Trophoblast cell (in vitro differentiated cells and primary cell): ENCODE results near the gene TRPC4.

Experiments used
- DNase-seq, 2 donors: peaks; one replicate each; pipeline ENCODE4 v3.0.0-alpha.2; 2016
- H2AFZ ChIP-seq: 2 replicates; pipeline ENCODE4 v1.6.1; 2013; ENCODE audit warnings: low read length, moderate library complexity, mild to moderate bottlenecking; ENCODE audit not compliant: insufficient read depth, poor library complexity
- H2AK5ac ChIP-seq: 2 replicates; pipeline ENCODE4 v1.6.1; 2013; ENCODE audit warnings: mild to moderate bottlenecking, low read length
- H2BK120ac ChIP-seq: 2 replicates; pipeline ENCODE4 v1.6.1; 2013; ENCODE audit warnings: low read length, mild to moderate bottlenecking, moderate library complexity; ENCODE audit not compliant: insufficient read depth, poor library complexity
- H2BK12ac ChIP-seq: 2 replicates; pipeline ENCODE4 v1.6.1; 2013; ENCODE audit warnings: mild to moderate bottlenecking, low read length, moderate library complexity
- H2BK5ac ChIP-seq: 2 replicates; pipeline ENCODE4 v1.6.1; 2013; ENCODE audit warnings: low read length, low read depth, moderate library complexity, mild to moderate bottlenecking; ENCODE audit not compliant: poor library complexity
- H3K14ac ChIP-seq: 2 replicates; pipeline ENCODE4 v1.6.1; 2013; ENCODE audit warnings: mild to moderate bottlenecking, low read length
- H3K18ac ChIP-seq: 2 replicates; pipeline ENCODE4 v1.6.1; 2013; ENCODE audit warnings: mild to moderate bottlenecking, low read length
- H3K23ac ChIP-seq: 2 replicates; pipeline ENCODE4 v1.6.1; 2013; ENCODE audit warnings: low read length
- H3K27ac ChIP-seq: 2 replicates; pipeline ENCODE4 v1.5.1; 2013; ENCODE audit warnings: low read depth, mild to moderate bottlenecking, inconsistent platforms, low read length, moderate library complexity
- H3K27me3 ChIP-seq: 2 replicates; pipeline ENCODE4 v1.6.1; 2013; ENCODE audit warnings: inconsistent platforms, mild to moderate bottlenecking, low read length, moderate library complexity; ENCODE audit not compliant: insufficient read depth
- H3K36me3 ChIP-seq, 2 experiments: 1 replicate in 1 of 2; 2 replicates in 1 of 2; pipeline ENCODE4 v1.6.1; 2013; ENCODE audit warnings: low read length in 2 of 2, mild to moderate bottlenecking in 2 of 2, moderate library complexity in 1 of 2; ENCODE audit not compliant: insufficient read depth in 2 of 2, control insufficient read depth in 1 of 2
- H3K4ac ChIP-seq: 2 replicates; pipeline ENCODE4 v1.6.1; 2013; ENCODE audit warnings: low read depth, mild to moderate bottlenecking, low read length, moderate library complexity
- H3K4me1 ChIP-seq, 2 experiments: 1 replicate in 1 of 2; 2 replicates in 1 of 2; pipeline ENCODE4 v1.6.1; 2013; ENCODE audit warnings: low read length in 2 of 2, mild to moderate bottlenecking in 2 of 2, moderate library complexity in 1 of 2; ENCODE audit not compliant: insufficient read depth in 2 of 2, control insufficient read depth in 1 of 2
- H3K4me2 ChIP-seq: 2 replicates; pipeline ENCODE4 v1.6.1; 2013; ENCODE audit warnings: inconsistent platforms, mild to moderate bottlenecking, low read length, moderate library complexity
- H3K4me3 ChIP-seq: 2 replicates; pipeline ENCODE4 v1.5.1; 2013; ENCODE audit warnings: mild to moderate bottlenecking, low read depth, low read length, inconsistent platforms
- H3K79me1 ChIP-seq: one replicate; pipeline ENCODE4 v1.6.1; 2013; ENCODE audit warnings: low read length
- H3K79me2 ChIP-seq: 2 replicates; pipeline ENCODE4 v1.6.1; 2013; ENCODE audit warnings: low read length, mild to moderate bottlenecking; ENCODE audit not compliant: control insufficient read depth, insufficient read depth, poor library complexity
- H3K9ac ChIP-seq: 2 replicates; pipeline ENCODE4 v1.6.1; 2013; ENCODE audit warnings: mild to moderate bottlenecking, low read length
- H3K9me3 ChIP-seq: 2 replicates; pipeline ENCODE4 v1.6.1; 2013; ENCODE audit warnings: low read depth, mild to moderate bottlenecking, control low read depth, inconsistent platforms, low read length; ENCODE audit not compliant: insufficient read depth
- H4K12ac ChIP-seq: 2 replicates; pipeline ENCODE4 v1.6.1; 2013; ENCODE audit warnings: low read depth, mild to moderate bottlenecking, low read length, moderate library complexity
- H4K8ac ChIP-seq: 2 replicates; pipeline ENCODE4 v1.6.1; 2013; ENCODE audit warnings: low read depth, mild to moderate bottlenecking, low read length, moderate library complexity
- H4K91ac ChIP-seq: one replicate; pipeline ENCODE4 v1.6.1; 2013; ENCODE audit warnings: low read depth, mild to moderate bottlenecking, low read length, moderate library complexity
- WGBS: extraction: QIAGEN DNeasy Blood & Tissue Kit; methylation state at CpG from one replicate; pipeline ENCODE4 v1.1.7; 2013; ENCODE audit warnings: missing lambda C conversion rate; ENCODE audit not compliant: insufficient read length, insufficient coverage; ENCODE audit errors: extremely low coverage; 5-methylcytosine and 5-hydroxymethylcytosine counted together

TRPC4 gene

GRCh38 chr13:37772644-37773043, 96.9 kb downstream of the TRPC4 start:
- no peak for DNase-seq
- no peak overlapping the region for H3K9ac ChIP-seq

GRCh38 chr13:37769545-37769944, 100.0 kb downstream of the TRPC4 start:
- no peaks in the 10 kb centered on the region for H3K79me2 ChIP-seq
- H3K4ac ChIP-seq: no peak overlapping the region
- DNase-seq: peak in 1 of 2 donors; percentile 35
- no peaks in the 10 kb centered on the region for H3K9me3 ChIP-seq
- no peak overlapping the region for H3K4me2 ChIP-seq
- no peak overlapping the region for H2BK5ac ChIP-seq
- no peak overlapping the region for H3K14ac ChIP-seq
- H3K79me1 ChIP-seq: no peaks in the 10 kb centered on the region
- H4K91ac ChIP-seq: no peak overlapping the region
- H4K12ac ChIP-seq: no peak overlapping the region
- no peak overlapping the region for H2AK5ac ChIP-seq
- no peak overlapping the region for H3K18ac ChIP-seq
- H3K4me1 ChIP-seq: no peaks in the 10 kb centered on the region
- no CpG with 5 or more reads among the region's 2 CpGs for WGBS
- no peak overlapping the region for H2BK120ac ChIP-seq
- H2BK12ac ChIP-seq: no peak overlapping the region
- H2AFZ ChIP-seq: no peak overlapping the region
- H3K23ac ChIP-seq: no peak overlapping the region
- H3K27me3 ChIP-seq: no peaks in the 10 kb centered on the region
- H3K36me3 ChIP-seq: no peaks in the 10 kb centered on the region
- no peak overlapping the region for H3K27ac ChIP-seq
- H4K8ac ChIP-seq: no peak overlapping the region
- H3K4me3 ChIP-seq: no peak overlapping the region
- no peak overlapping the region for H3K9ac ChIP-seq

More at GRCh38 chr13:37772644-37773043, 96.9 kb downstream of the TRPC4 start:
- no peak overlapping the region for H2BK12ac ChIP-seq
- no peak overlapping the region for H3K4ac ChIP-seq
- no peak overlapping the region for H3K4me2 ChIP-seq
- H3K36me3 ChIP-seq: no peaks in the 10 kb centered on the region
- no peak overlapping the region for H3K14ac ChIP-seq
- H3K4me1 ChIP-seq: no peaks in the 10 kb centered on the region
- H3K23ac ChIP-seq: no peak overlapping the region
- no peak overlapping the region for H4K91ac ChIP-seq
- no peaks in the 10 kb centered on the region for H3K9me3 ChIP-seq
- no peak overlapping the region for H2AFZ ChIP-seq
- no peak overlapping the region for H2BK5ac ChIP-seq
- no peak overlapping the region for H4K8ac ChIP-seq
- H3K18ac ChIP-seq: no peak overlapping the region
- no peak overlapping the region for H2BK120ac ChIP-seq
- H3K79me1 ChIP-seq: no peaks in the 10 kb centered on the region
- no peaks in the 10 kb centered on the region for H3K27me3 ChIP-seq
- no peaks in the 10 kb centered on the region for H3K79me2 ChIP-seq
- no peak overlapping the region for H4K12ac ChIP-seq
- WGBS: no CpG with 5 or more reads among the region's 7 CpGs
- H2AK5ac ChIP-seq: no peak overlapping the region
- H3K27ac ChIP-seq: no peak overlapping the region
- no peak overlapping the region for H3K4me3 ChIP-seq

DNA sequence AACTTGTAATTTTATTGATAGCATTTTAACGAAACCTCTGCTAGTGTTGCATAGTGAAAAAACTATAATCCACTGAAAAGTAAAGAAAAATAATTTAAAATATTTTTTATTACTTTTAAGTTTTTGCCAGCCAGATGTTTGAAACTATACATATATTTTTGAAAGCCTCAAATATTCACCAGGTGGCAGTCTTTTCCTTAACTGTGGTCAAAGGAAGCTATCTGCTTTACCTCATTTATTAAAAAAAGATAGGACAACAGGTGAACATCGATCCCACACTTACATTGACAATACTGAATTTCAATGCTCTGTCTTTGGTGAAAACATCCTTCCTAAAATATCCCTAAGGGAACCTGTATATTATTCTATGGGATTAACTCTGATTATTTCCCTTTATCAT, 100.5 kb downstream of the TRPC4 start:
- Histone ChIP-seq H2AFZ (no peak overlapping the region), H3K36me3 (no peaks in the 10 kb centered on the region), H2BK12ac (no peak overlapping the region), H2BK5ac (no peak overlapping the region), H4K12ac (no peak overlapping the region), H3K79me2 (no peaks in the 10 kb centered on the region), H3K9me3 (no peaks in the 10 kb centered on the region), H3K4me3 (no peak overlapping the region), H3K4me1 (no peaks in the 10 kb centered on the region), H3K79me1 (no peaks in the 10 kb centered on the region), H3K27ac (no peak overlapping the region), H3K4ac (no peak overlapping the region), H4K8ac (no peak overlapping the region), H3K27me3 (no peaks in the 10 kb centered on the region), H3K18ac (no peak overlapping the region), H3K9ac (no peak overlapping the region), H3K4me2 (no peak overlapping the region), H2BK120ac (no peak overlapping the region), H3K23ac (no peak overlapping the region), H2AK5ac (no peak overlapping the region), H3K14ac (no peak overlapping the region), H4K91ac (no peak overlapping the region)
- WGBS: no CpG with 5 or more reads among the region's 2 CpGs
- DNase-seq: peak in 1 of 2 donors; percentile 19

DNA sequence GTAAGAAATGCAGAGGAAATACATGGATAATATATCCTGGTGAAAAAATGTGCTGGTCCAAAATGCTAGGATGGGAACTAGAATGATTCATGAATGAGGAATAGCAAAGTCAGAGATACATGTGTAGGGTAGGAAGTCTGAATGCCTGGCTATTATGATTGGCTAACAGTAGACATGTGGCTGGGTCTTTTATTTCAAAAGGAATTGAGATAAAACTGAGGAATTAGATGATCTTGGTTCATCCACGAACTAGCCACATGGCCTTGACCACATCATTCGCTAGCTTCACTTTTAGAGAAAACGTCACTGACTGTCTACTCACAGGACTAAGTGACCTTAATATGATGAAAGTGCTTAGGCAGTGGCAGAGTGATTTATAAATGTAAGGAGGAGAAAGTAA, 103.1 kb downstream of the TRPC4 start:
- Histone ChIP-seq H3K27me3 (no peaks in the 10 kb centered on the region), H3K4me1 (no peaks in the 10 kb centered on the region), H4K91ac (no peak overlapping the region), H3K4me3 (no peak overlapping the region), H4K8ac (no peak overlapping the region), H4K12ac (no peak overlapping the region), H3K4me2 (no peak overlapping the region), H3K18ac (no peak overlapping the region), H3K23ac (no peak overlapping the region), H2BK5ac (no peak overlapping the region), H3K36me3 (no peaks in the 10 kb centered on the region), H3K9ac (no peak overlapping the region), H2AK5ac (no peak overlapping the region), H3K9me3 (no peaks in the 10 kb centered on the region), H2BK120ac (no peak overlapping the region), H2AFZ (no peak overlapping the region), H3K27ac (no peak overlapping the region), H3K79me2 (no peaks in the 10 kb centered on the region), H2BK12ac (no peak overlapping the region), H3K79me1 (no peaks in the 10 kb centered on the region), H3K14ac (no peak overlapping the region), H3K4ac (no peak overlapping the region)
- no CpG with 5 or more reads among the region's 3 CpGs for WGBS
- DNase-seq: no peak
